HEK293T (cell line): ENCODE data around the gene PKIB.

ENCODE experiments used
- HDGF ChIP-seq: fragments of 450-650 bp; IDR thresholded peaks from 2 replicates; pipeline ENCODE4 v1.6.1; 2017; ENCODE audit warnings: antibody characterized with exemption, borderline replicate concordance
- SP1 ChIP-seq: fragments of 450-650 bp; IDR thresholded peaks from 2 replicates; pipeline ENCODE4 v1.6.1; 2017

GRCh38 chr6:122747573-122747972, 137.4 kb downstream of the PKIB start:
- TF ChIP-seq SP1 (no peak), HDGF (no peak)
